Central memory CD8-positive, alpha-beta T cell (primary cell): Measurements from ENCODE around the gene KAZN.

Experiments used
- ATAC-seq: fragments of 150-1000 bp; cut with Tn5 transposase; replicated peaks from 2 replicates; pipeline ENCODE4 v1.10.0; 2022; ENCODE audit warnings: mild to moderate bottlenecking, moderate FRiP score, moderate number of reproducible peaks; ENCODE audit not compliant: poor library complexity, severe bottlenecking; ENCODE audit errors: extremely low read depth
- DNase-seq, 2 donors: peaks; one replicate each; pipeline ENCODE4 v3.0.0; 2021; ENCODE audit warnings: low spot score in 2 of 2
- H3K27ac Mint-ChIP-seq: one replicate; pipeline ENCODE4 v1.8.0; 2022; ENCODE audit warnings: low read depth, mild to moderate bottlenecking, moderate library complexity, mixed read lengths
- H3K27me3 Mint-ChIP-seq: one replicate; pipeline ENCODE4 v1.8.0; 2022; ENCODE audit warnings: mixed read lengths
- H3K36me3 Mint-ChIP-seq: one replicate; pipeline ENCODE4 v1.8.0; 2022; ENCODE audit warnings: mild to moderate bottlenecking, moderate library complexity, mixed read lengths; ENCODE audit not compliant: insufficient read depth
- H3K4me1 Mint-ChIP-seq: one replicate; pipeline ENCODE4 v1.8.0; 2022; ENCODE audit warnings: mixed read lengths
- H3K4me3 Mint-ChIP-seq: one replicate; pipeline ENCODE4 v1.8.0; 2022; ENCODE audit warnings: mild to moderate bottlenecking, moderate library complexity, mixed read lengths
- H3K9me3 Mint-ChIP-seq: one replicate; pipeline ENCODE4 v1.8.0; 2022; ENCODE audit warnings: mixed read lengths

KAZN gene

DNA sequence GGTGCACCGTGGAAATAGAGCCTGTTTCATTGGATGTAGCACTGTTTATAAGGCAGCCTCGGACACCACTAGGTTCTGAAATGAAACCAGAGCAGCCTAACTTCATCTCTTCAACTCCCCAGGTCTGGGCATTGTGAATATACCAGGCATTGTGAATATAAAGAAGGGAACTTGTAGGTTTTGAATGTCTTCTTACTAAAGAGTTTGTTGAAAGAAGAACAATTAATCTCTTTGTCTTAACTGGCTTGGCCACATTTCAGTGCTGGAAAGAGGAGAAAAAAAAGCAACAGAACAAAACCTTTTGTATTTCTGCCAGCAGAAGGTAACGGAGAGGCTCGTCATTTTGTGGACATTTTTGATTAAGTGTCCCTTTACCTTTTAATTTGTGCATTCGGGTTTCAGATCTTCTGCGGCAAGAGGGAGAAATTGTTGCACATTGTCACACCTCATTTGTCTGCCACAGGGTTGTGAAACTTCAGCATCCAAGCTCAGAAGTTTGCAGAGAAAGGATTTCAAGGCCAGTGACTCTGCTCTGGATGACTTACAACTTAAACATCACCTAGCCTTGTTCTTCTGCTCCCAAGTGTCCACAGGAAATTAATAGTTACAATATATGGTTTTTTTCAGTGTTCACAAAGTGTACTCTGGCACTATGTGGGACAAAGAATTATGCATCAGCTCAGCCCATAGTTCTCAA is 158.3 kb downstream of the KAZN start:
- H3K27me3 Mint-ChIP-seq = peaks cover 57% of the 10 kb centered on the region
- H3K27ac Mint-ChIP-seq = no peak overlapping the region
- H3K4me3 Mint-ChIP-seq = no peak overlapping the region
- ATAC-seq (no peak), DNase-seq (no peak)
- H3K36me3 Mint-ChIP-seq = no peaks in the 10 kb centered on the region
- no peaks in the 10 kb centered on the region for H3K4me1 Mint-ChIP-seq
- H3K9me3 Mint-ChIP-seq = no peaks in the 10 kb centered on the region

DNA sequence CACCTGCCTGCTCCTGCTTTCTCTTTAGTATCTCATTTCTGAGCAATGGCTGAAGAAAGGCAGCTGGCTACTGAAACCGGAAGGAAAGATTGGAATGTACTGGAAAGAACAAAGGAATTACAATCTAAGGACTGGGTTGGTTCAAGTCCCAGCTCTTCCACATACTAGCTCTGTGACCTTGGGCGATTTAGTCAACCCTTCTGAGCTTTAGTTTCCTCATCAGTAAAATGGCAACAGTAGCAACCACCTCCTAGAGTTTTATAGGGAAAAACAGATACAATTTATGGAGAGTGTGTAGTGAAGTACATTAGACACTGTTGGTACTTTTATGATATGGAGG is 158.8 kb downstream of the KAZN start:
- no peaks in the 10 kb centered on the region for H3K36me3 Mint-ChIP-seq
- no peak overlapping the region for H3K4me3 Mint-ChIP-seq
- no peaks in the 10 kb centered on the region for H3K4me1 Mint-ChIP-seq
- peaks cover 62% of the 10 kb centered on the region for H3K27me3 Mint-ChIP-seq
- DNase-seq (no peak), ATAC-seq (no peak)
- no peaks in the 10 kb centered on the region for H3K9me3 Mint-ChIP-seq
- no peak overlapping the region for H3K27ac Mint-ChIP-seq

DNA sequence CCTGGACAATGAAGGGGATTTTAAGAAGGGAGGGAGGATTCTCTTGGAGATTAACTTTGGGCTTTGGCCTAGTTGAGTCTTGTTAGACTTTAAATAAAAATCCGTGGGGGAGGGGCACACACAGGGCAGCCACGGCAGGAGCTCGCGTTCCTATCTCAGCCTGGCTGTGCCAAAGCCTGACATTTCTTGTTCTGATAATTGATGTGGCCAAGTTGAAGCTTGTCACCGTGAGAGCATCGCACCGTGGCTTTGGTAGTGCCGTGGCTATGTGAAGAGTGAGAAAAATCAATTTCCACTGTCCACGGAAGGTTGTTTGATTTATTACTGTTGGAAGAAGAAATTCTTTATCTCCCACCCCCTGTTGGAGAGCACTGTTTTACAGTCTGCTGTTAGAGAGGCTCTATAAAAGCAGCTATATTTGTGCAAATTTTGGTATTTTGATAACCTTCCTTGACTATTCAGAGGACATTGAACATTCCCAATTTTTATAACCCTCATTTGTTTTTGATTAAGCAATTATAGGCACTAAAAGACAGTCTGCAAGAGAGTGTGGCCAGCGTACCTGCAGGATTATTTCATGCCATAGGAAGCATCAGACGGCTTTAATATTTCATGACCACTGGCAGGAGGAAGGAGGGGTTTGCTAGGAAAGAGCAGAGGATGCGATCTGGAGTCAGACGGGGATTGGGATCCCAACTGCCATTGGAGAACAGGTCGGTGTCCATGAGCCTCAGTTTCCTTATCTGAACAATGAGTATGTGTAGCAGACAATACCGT is 160.7 kb downstream of the KAZN start:
- H3K4me1 Mint-ChIP-seq = no peaks in the 10 kb centered on the region
- no peaks in the 10 kb centered on the region for H3K9me3 Mint-ChIP-seq
- DNase-seq (no peak), ATAC-seq (no peak)
- H3K4me3 Mint-ChIP-seq = no peak overlapping the region
- no peaks in the 10 kb centered on the region for H3K36me3 Mint-ChIP-seq
- no peak overlapping the region for H3K27ac Mint-ChIP-seq
- H3K27me3 Mint-ChIP-seq = peaks cover 58% of the 10 kb centered on the region

DNA sequence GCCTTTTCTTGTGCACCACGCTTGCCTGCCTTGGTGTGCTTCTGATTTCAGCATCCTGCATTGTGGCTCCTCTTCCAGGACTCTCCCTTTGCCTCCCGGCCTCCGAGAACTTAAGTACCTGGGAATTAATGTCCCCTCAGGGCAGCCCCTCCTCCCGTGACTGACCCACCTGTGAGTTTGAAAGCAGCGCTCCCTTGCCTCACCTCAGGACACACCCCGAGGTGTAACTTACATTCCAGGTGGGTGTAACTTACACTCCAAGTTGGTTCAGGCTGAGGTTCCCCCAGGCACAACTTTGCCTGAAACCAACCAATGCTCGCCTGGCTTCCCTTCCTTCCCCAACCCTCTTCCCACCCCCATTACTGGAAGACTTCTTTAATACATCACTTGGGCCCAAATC is 161.4 kb downstream of the KAZN start:
- Mint-ChIP-seq H3K9me3 (no peaks in the 10 kb centered on the region), H3K27me3 (peaks cover 57% of the 10 kb centered on the region), H3K4me3 (no peak overlapping the region), H3K36me3 (no peaks in the 10 kb centered on the region), H3K4me1 (no peaks in the 10 kb centered on the region), H3K27ac (no peak overlapping the region)
- ATAC-seq (no peak), DNase-seq (no peak)

DNA sequence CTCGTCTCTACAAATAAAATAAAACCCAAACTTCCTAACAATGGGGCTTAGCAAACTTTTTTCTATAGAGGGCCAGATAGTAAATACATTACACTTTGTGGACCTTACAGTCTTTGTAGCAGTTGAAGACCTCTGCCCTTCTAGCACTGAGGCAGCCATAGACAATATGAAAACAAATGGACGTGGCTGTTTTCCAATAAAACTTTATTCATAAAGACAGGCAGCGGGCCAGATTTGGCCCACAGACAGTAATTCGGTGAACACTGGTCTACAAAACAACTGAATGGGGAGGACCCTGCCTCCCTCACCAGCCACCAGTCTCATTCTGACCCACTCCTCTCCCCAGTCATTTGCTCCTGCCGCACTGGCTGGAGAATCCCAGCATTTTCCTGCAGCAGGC is 162.3 kb downstream of the KAZN start:
- Mint-ChIP-seq H3K27me3 (peaks cover 67% of the 10 kb centered on the region), H3K27ac (no peak overlapping the region), H3K9me3 (no peaks in the 10 kb centered on the region), H3K36me3 (no peaks in the 10 kb centered on the region), H3K4me1 (no peaks in the 10 kb centered on the region), H3K4me3 (no peak overlapping the region)
- ATAC-seq = no peak
- no peak for DNase-seq

DNA sequence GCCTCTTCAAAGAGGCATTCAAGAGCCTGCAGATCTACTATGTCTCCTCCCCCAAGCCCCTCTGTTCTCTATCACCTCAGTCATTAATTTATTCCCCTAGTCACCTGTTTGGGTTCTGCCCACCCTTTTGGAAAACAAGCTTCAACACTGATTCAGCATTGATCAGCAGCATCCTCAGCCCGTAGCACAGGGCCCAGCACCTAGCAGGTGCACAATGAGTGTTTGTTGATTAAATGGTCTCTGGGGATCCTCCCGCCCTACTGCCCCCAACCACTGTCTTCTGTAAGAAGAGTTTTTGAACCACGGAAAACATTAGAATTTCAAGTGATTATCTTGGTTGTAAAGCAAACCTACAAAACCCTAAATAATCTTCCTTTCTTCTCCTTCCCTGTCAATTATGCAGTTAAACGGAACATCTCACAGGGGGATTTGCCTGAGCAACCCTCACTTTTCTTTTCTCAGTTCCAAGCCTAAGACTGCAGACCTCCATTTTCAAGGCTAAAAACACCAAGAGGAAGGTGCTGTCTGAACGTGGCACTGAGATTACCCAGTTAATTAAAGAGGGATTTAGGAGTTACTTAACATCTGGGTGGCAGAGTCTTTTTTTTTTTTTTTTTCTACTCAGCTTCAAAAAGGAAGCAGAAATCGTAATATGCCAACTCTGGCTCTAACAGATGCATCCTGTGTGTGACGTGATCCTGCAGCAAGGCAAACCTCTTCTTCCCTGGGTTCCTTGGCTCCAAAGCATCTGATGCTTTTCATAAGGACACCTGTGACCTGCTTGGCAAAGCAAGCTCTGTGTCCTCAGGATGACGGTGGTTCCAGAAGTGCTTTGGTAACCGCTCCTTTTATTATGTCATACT is 163.0 kb downstream of the KAZN start:
- Mint-ChIP-seq H3K9me3 (no peaks in the 10 kb centered on the region), H3K4me1 (no peaks in the 10 kb centered on the region), H3K36me3 (no peaks in the 10 kb centered on the region), H3K27ac (no peak overlapping the region), H3K4me3 (no peak overlapping the region), H3K27me3 (peaks cover 74% of the 10 kb centered on the region)
- ATAC-seq (no peak), DNase-seq (no peak)

DNA sequence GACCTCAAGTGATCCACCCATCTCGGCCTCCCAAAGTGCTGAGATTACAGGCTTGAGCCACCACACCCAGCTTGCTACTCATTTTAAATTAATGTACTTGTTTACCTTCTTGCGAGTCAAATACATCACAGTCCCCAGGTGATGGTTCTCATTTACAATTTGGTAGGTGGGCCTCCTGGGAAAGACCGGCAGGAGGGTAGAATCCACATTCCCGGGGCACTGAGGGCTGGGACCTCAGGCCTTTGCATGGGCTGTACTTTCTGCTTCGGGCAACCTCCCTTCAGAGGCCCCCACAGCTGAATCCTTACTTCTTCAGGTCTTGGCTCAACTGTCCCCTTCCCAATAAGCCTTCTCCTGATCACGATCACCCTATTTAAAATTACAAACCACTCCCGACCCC is 165.5 kb downstream of the KAZN start:
- ATAC-seq = no peak
- Mint-ChIP-seq H3K4me1 (no peaks in the 10 kb centered on the region), H3K27me3 (peaks cover 62% of the 10 kb centered on the region), H3K9me3 (no peaks in the 10 kb centered on the region), H3K27ac (no peak overlapping the region), H3K4me3 (no peak overlapping the region), H3K36me3 (no peaks in the 10 kb centered on the region)
- no peak for DNase-seq

DNA sequence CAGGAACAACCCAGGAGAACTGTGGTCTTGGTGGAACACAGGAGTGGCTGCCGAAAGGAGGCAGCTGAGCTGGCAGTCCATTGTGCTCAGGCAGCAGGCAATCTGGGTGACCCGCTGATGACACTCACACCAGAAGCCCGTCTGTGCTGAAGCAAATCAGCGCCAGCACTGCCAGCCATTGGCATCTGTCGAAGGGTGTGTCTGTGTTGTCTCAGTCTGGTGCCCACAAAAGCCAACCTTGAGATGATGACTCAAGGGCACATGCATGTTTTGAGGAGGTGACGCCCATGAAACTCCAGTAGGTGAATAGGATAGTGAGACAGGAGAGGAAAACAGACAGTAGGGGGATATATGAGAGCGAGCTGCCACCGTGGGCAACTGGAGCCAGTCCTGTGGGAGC is 167.3 kb downstream of the KAZN start:
- Mint-ChIP-seq H3K36me3 (no peaks in the 10 kb centered on the region), H3K27me3 (peaks cover 55% of the 10 kb centered on the region), H3K9me3 (no peaks in the 10 kb centered on the region), H3K4me3 (no peak overlapping the region), H3K27ac (no peak overlapping the region), H3K4me1 (no peaks in the 10 kb centered on the region)
- DNase-seq (no peak), ATAC-seq (no peak)

DNA sequence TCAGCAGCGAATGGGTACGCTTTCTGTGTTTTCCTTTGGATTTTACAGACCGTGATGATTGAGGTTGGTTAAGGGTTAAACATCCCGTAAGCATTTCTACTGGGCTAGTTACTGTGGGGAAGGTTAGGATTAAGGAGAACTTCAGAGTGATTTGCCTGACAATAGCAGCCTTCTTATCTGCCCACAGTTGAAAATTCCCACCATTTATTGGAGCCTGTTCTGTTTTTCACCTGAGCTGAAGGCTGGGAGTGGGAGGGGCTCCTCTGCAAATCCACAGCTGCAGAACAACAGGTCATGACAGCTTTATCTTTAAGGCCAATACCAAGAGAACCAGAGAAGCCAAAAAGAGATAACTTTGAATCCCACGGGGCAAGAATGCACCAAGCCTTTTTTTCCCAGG is 168.6 kb downstream of the KAZN start:
- H3K27ac Mint-ChIP-seq = no peak overlapping the region
- DNase-seq = no peak
- ATAC-seq = no peak
- no peaks in the 10 kb centered on the region for H3K36me3 Mint-ChIP-seq
- no peak overlapping the region for H3K4me3 Mint-ChIP-seq
- H3K4me1 Mint-ChIP-seq = no peaks in the 10 kb centered on the region
- H3K9me3 Mint-ChIP-seq = no peaks in the 10 kb centered on the region
- peaks cover 42% of the 10 kb centered on the region for H3K27me3 Mint-ChIP-seq

DNA sequence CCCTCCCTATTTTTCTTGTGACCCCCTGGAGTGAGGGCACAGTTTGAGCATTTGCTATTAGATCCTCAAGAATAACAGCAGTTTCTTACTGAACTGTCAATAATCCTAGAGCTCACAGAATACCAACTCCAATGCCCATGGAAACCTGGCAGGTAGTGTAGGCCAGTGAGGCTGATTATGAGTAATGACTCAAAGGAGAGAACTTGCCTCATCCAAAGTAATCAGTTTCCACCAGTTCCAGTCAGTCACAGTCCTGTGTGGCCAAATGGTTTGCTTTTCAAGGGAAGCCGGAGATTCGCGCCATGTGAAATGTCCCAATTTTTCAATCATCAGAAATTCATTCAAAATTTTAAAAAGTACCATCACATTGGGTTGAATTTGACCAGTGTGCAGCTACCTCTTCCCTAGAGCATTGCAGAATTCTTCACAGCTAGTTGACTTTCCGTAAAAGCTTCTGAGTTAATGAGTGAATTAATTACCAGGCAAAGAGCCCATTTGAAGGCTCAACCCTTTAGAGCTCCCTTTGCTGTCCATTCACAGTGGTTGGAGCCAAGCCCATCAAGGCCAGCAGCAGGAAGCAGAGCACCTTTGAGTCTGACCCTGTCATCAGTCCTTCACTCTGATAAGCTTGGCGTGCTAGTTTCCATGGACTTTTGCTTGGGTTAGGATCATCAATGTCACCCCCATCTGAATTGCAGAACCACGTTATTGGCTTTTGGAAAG is 170.3 kb downstream of the KAZN start:
- no peak for ATAC-seq

DNA sequence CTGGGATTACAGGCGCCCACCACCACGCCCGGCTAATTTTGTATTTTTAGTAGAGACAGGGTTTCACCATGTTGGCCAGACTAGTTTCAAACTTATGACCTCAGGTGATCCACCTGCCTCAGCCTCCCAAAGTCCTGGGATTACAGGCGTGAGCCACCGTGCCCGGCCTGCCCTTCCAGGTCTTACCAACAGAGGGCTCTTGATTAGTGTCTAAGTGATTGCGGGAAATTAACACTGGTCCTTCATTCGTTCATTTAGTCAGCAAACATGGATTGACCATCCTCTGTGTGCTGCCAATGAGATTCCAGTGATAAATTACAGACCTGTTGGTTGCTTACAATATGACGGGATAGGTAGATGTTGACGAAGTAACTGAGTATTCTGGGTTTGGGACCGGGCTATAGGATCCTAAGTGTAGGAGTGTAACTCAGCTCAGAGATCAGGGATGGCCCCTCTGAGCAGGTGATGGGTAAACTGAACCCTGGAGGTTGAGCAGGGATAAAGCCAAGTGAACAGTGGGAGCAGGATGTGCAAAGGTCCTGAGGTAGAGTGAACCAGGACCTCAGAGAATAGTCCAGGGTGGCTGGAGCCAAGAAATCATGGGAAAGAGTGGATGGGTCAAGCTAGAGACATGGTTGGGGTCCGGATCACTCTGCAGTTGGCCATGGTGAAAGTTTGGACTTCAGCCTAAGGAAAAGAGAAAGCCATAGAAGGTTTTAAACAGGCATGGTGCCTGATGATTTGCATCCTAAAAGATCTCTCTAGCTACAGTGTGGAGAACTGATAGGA is 171.2 kb downstream of the KAZN start:
- H3K27me3 Mint-ChIP-seq = peaks cover 34% of the 10 kb centered on the region
- no peaks in the 10 kb centered on the region for H3K36me3 Mint-ChIP-seq
- DNase-seq (no peak), ATAC-seq (no peak)
- H3K9me3 Mint-ChIP-seq = no peaks in the 10 kb centered on the region
- no peaks in the 10 kb centered on the region for H3K4me1 Mint-ChIP-seq
- H3K4me3 Mint-ChIP-seq = no peak overlapping the region
- no peak overlapping the region for H3K27ac Mint-ChIP-seq

More for the DNA sequence above, 170.3 kb downstream of the KAZN start:
- H3K27ac Mint-ChIP-seq = no peak overlapping the region
- no peak overlapping the region for H3K4me3 Mint-ChIP-seq
- H3K27me3 Mint-ChIP-seq = peaks cover 37% of the 10 kb centered on the region
- no peaks in the 10 kb centered on the region for H3K9me3 Mint-ChIP-seq
- DNase-seq = no peak
- no peaks in the 10 kb centered on the region for H3K36me3 Mint-ChIP-seq
- no peaks in the 10 kb centered on the region for H3K4me1 Mint-ChIP-seq
